Astrocyte (in vitro differentiated cells and primary cell): ENCODE measurements around the gene PCBP3. TPM values are rescaled to one million over a fixed set of nuclear protein-coding genes. Genes with fewer than 3 reads are reported as not detected.

Source experiments
- DNase-seq: peaks from one replicate; pipeline ENCODE4 v3.0.0-alpha.2; 2010; ENCODE audit warnings: low read depth
- FAIRE-seq: peaks from 2 replicates; lab custom pipeline; 2011; peaks lifted over from hg19 to GRCh38; lab: Jason Lieb, UNC
- H2AFZ ChIP-seq: 2 replicates; pipeline ENCODE4 v1.6.0; 2012; ENCODE audit warnings: low read depth, low read length, inconsistent platforms
- H3K27ac ChIP-seq: 2 replicates; pipeline ENCODE4 v1.5.1; 2011; ENCODE audit warnings: low read depth, low read length, inconsistent platforms
- H3K27me3 ChIP-seq: 2 replicates; pipeline ENCODE4 v1.6.0; 2011; ENCODE audit warnings: low read length, inconsistent platforms; ENCODE audit not compliant: insufficient read depth
- H3K36me3 ChIP-seq: 2 replicates; pipeline ENCODE4 v1.5.1; 2011; ENCODE audit warnings: low read length, inconsistent platforms; ENCODE audit not compliant: insufficient read depth
- H3K4me1 ChIP-seq: 2 replicates; pipeline ENCODE4 v1.5.1; 2011; ENCODE audit warnings: low read length, inconsistent platforms; ENCODE audit not compliant: insufficient read depth
- H3K4me2 ChIP-seq: 2 replicates; pipeline ENCODE4 v1.6.0; 2012; ENCODE audit warnings: low read length, inconsistent platforms
- H3K4me3 ChIP-seq: 2 replicates; pipeline ENCODE4 v1.5.1; 2011; ENCODE audit warnings: low read depth, mild to moderate bottlenecking, low read length, inconsistent platforms; ENCODE audit not compliant: insufficient read depth
- H3K79me2 ChIP-seq: 2 replicates; pipeline ENCODE4 v1.6.0; 2012; ENCODE audit warnings: mild to moderate bottlenecking, low read length, inconsistent platforms; ENCODE audit not compliant: insufficient read depth
- H3K9ac ChIP-seq: 2 replicates; pipeline ENCODE4 v1.6.0; 2012; ENCODE audit warnings: mild to moderate bottlenecking, low read length, inconsistent platforms
- H3K9me3 ChIP-seq: 2 replicates; pipeline ENCODE4 v1.5.1; 2012; ENCODE audit warnings: low read depth, mild to moderate bottlenecking, low read length, inconsistent platforms; ENCODE audit not compliant: insufficient read depth
- H4K20me1 ChIP-seq: 2 replicates; pipeline ENCODE4 v1.6.0; 2012; ENCODE audit warnings: low read length, inconsistent platforms; ENCODE audit not compliant: insufficient read depth
- H3K27ac Mint-ChIP-seq: one replicate; pipeline ENCODE4 v1.8.0; 2021; ENCODE audit warnings: mild to moderate bottlenecking, mixed read lengths; ENCODE audit not compliant: unreplicated experiment
- H3K27me3 Mint-ChIP-seq: one replicate; pipeline ENCODE4 v1.8.0; 2021; ENCODE audit warnings: low read depth, mixed read lengths; ENCODE audit not compliant: unreplicated experiment
- H3K36me3 Mint-ChIP-seq: one replicate; pipeline ENCODE4 v1.8.0; 2021; ENCODE audit warnings: low read depth, mixed read lengths; ENCODE audit not compliant: unreplicated experiment
- H3K4me1 Mint-ChIP-seq: one replicate; pipeline ENCODE4 v1.8.0; 2021; ENCODE audit warnings: low read depth, mixed read lengths; ENCODE audit not compliant: unreplicated experiment
- H3K4me3 Mint-ChIP-seq: one replicate; pipeline ENCODE4 v1.8.0; 2021; ENCODE audit warnings: mild to moderate bottlenecking, moderate library complexity, mixed read lengths; ENCODE audit not compliant: unreplicated experiment
- H3K9me3 Mint-ChIP-seq: one replicate; pipeline ENCODE4 v1.8.0; 2021; ENCODE audit warnings: mild to moderate bottlenecking, mixed read lengths; ENCODE audit not compliant: unreplicated experiment
- CTCF ChIP-seq: IDR thresholded peaks from 2 replicates; pipeline ENCODE4 v1.5.1; 2011; ENCODE audit warnings: low read depth, mild to moderate bottlenecking, inconsistent platforms, low read length, moderate library complexity; ENCODE audit not compliant: insufficient read depth
- EZH2 ChIP-seq: IDR thresholded peaks from 2 replicates; pipeline ENCODE4 v1.6.1; 2012; ENCODE audit warnings: mild to moderate bottlenecking, low read length, inconsistent platforms; ENCODE audit not compliant: insufficient read depth
- total RNA-seq: library from RNA; stranded (reverse); gene quantifications from 2 replicates; pipeline ENCODE4 v1.2.1, GENCODE V29; 2021

The PCBP3 gene
- total RNA-seq, 1 donor from 2014 or later = 1.8 TPM

- DNase-seq = no peak
- Mint-ChIP-seq H3K27ac (no peak overlapping the region), H3K36me3 (no peaks in the 10 kb centered on the region), H3K27me3 (peaks cover 32% of the 10 kb centered on the region), H3K4me1 (no peaks in the 10 kb centered on the region), H3K9me3 (peaks cover 14% of the 10 kb centered on the region), H3K4me3 (no peak overlapping the region)
- no peak overlapping the region for H3K4me2 ChIP-seq
- no peak overlapping the region for H2AFZ ChIP-seq
- H3K79me2 ChIP-seq = no peaks in the 10 kb centered on the region
- no peak overlapping the region for H3K9ac ChIP-seq
- H4K20me1 ChIP-seq = no peaks in the 10 kb centered on the region
- H3K27ac ChIP-seq = no peak overlapping the region
- H3K9me3 ChIP-seq = peaks cover 2% of the 10 kb centered on the region
- no peaks in the 10 kb centered on the region for H3K4me1 ChIP-seq
- TF ChIP-seq EZH2 (no peak), CTCF (no peak)
- no peak overlapping the region for H3K4me3 ChIP-seq
- FAIRE-seq = no peak
- no peaks in the 10 kb centered on the region for H3K36me3 ChIP-seq
- H3K27me3 ChIP-seq = peaks cover 2% of the 10 kb centered on the region
Measured at GRCh38 chr21:45630876-45631275, 12.6 kb upstream of the PCBP3 start.

- peaks cover 8% of the 10 kb centered on the region for H3K9me3 ChIP-seq
- H3K9ac ChIP-seq = no peak overlapping the region
- no peak for DNase-seq
- Mint-ChIP-seq H3K27me3 (peaks cover 26% of the 10 kb centered on the region), H3K36me3 (no peaks in the 10 kb centered on the region), H3K27ac (no peak overlapping the region), H3K9me3 (peaks cover 14% of the 10 kb centered on the region), H3K4me1 (no peaks in the 10 kb centered on the region), H3K4me3 (no peak overlapping the region)
- H3K36me3 ChIP-seq = no peaks in the 10 kb centered on the region
- H4K20me1 ChIP-seq = no peaks in the 10 kb centered on the region
- FAIRE-seq = no peak
- H3K4me3 ChIP-seq = no peak overlapping the region
- no peaks in the 10 kb centered on the region for H3K79me2 ChIP-seq
- no peak overlapping the region for H3K4me2 ChIP-seq
- H2AFZ ChIP-seq = no peak overlapping the region
- no peaks in the 10 kb centered on the region for H3K4me1 ChIP-seq
- peaks cover 2% of the 10 kb centered on the region for H3K27me3 ChIP-seq
- TF ChIP-seq EZH2 (no peak), CTCF (no peak)
- no peak overlapping the region for H3K27ac ChIP-seq
Measured at GRCh38 chr21:45631540-45631939, 12.0 kb upstream of the PCBP3 start.

- no peak overlapping the region for H3K27ac ChIP-seq
- no peak for FAIRE-seq
- H3K4me3 Mint-ChIP-seq = no peak overlapping the region
Measured at GRCh38 chr21:45632160-45632559, 11.4 kb upstream of the PCBP3 start.

More at GRCh38 chr21:45632160-45632559, 11.4 kb upstream of the PCBP3 start:
- H3K27me3 Mint-ChIP-seq = peaks cover 26% of the 10 kb centered on the region
- TF ChIP-seq CTCF = no peak
- no peak for TF ChIP-seq EZH2
- Histone ChIP-seq H3K9me3 (peaks cover 8% of the 10 kb centered on the region), H3K36me3 (no peaks in the 10 kb centered on the region), H3K4me1 (no peaks in the 10 kb centered on the region), H3K4me3 (no peak overlapping the region), H3K4me2 (no peak overlapping the region), H3K9ac (no peak overlapping the region), H4K20me1 (no peaks in the 10 kb centered on the region), H3K79me2 (no peaks in the 10 kb centered on the region), H3K27me3 (peaks cover 2% of the 10 kb centered on the region), H2AFZ (no peak overlapping the region)
- H3K36me3 Mint-ChIP-seq = peaks cover 1% of the 10 kb centered on the region
- peaks cover 10% of the 10 kb centered on the region for H3K9me3 Mint-ChIP-seq
- no peaks in the 10 kb centered on the region for H3K4me1 Mint-ChIP-seq
- H3K27ac Mint-ChIP-seq = no peak overlapping the region
- DNase-seq = no peak
